Measurements from ENCODE around the gene SLC13A4. TPM values are rescaled to one million over a fixed set of nuclear protein-coding genes. Genes with fewer than 3 reads are reported as not detected.

The SLC13A4 gene
- total and polyA plus RNA-seq, 4 donors: 0.01 to 0.17 (median 0.10) TPM

DNA sequence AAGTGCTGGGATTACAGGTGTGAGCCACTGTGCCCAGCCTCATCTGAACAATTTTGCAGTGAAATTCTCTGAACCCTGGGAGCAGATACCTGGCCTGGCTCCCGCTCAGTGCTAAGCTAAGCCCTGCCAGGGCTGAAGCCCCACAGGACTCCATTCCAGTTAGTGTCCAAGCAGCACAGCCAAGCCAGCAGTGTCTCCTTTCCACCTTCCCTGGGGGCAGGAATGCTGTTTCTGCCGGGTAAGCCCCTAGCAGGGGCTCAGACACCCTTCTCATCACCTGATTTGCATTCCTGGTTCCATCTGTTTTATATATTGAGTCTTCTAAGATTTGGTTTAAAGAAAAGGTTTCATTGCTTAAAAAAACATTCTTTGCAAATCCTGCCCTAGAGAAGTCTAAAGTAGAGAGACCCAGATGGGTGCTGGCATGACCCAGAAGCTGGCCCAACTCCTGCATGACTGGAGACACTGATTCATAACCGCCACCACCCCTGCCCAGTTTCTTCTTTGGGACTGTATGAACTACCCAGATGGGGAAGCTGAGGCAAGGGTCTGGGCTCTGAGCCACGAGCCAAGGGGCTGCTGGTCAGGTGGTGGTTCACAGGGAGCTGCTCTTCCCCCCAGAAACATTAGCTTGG, 14.0 kb downstream of the SLC13A4 start:
- no peak for DNase-seq (ENCODE audit: low spot score)
- Histone ChIP-seq H3K27me3 (ENCODE audit: control insufficient read depth in 4 of 4, insufficient read depth in 4 of 4, low read length in 3 of 4) (no peaks in the 10 kb centered on the region), H3K4me1 (ENCODE audit: control insufficient read depth in 4 of 4, insufficient read depth in 4 of 4, low read length in 3 of 4) (no peaks in the 10 kb centered on the region), H3K4me3 (ENCODE audit: low read depth in 1 of 3, low read length in 3 of 3) (no peak overlapping the region), H3K36me3 (ENCODE audit: control insufficient read depth in 4 of 4, insufficient read depth in 3 of 4, low read depth in 1 of 4, low read length in 3 of 4) (no peaks in the 10 kb centered on the region), H3K27ac (ENCODE audit: low read depth in 1 of 2, low read length in 2 of 2) (no peak overlapping the region), H3K9ac (ENCODE audit: low read depth in 1 of 2, low read length in 2 of 2) (no peak overlapping the region), H3K9me3 (ENCODE audit: control insufficient read depth in 4 of 4, low read length in 3 of 4) (no peaks in the 10 kb centered on the region)
- TF ChIP-seq YY1 (IDR thresholded peaks at IDR 0.05): no peak
- no peak for TF ChIP-seq HNF4G (IDR thresholded peaks at IDR 0.05)
- TF ChIP-seq SP1 (IDR thresholded peaks at IDR 0.05): no peak
- TF ChIP-seq EGR1 (IDR thresholded peaks at IDR 0.05; ENCODE audit: low read depth in 2 of 2): no peak
- TF ChIP-seq FOXA1 (IDR thresholded peaks at IDR 0.05): no peak
- TF ChIP-seq GABPA (IDR thresholded peaks at IDR 0.05 in 1 of 2, conservative IDR thresholded peaks at IDR 0.05 in 1 of 2): no peak
- no peak for TF ChIP-seq NR2F2 (IDR thresholded peaks at IDR 0.05)
- no peak for TF ChIP-seq HNF4A (conservative IDR thresholded peaks at IDR 0.05)
- TF ChIP-seq JUND (IDR thresholded peaks at IDR 0.05): no peak
- TF ChIP-seq, protein P1, sequence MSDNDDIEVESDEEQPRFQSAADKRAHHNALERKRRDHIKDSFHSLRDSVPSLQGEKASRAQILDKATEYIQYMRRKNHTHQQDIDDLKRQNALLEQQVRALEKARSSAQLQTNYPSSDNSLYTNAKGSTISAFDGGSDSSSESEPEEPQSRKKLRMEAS (IDR thresholded peaks at IDR 0.05): no peak
- TF ChIP-seq, protein P2, sequence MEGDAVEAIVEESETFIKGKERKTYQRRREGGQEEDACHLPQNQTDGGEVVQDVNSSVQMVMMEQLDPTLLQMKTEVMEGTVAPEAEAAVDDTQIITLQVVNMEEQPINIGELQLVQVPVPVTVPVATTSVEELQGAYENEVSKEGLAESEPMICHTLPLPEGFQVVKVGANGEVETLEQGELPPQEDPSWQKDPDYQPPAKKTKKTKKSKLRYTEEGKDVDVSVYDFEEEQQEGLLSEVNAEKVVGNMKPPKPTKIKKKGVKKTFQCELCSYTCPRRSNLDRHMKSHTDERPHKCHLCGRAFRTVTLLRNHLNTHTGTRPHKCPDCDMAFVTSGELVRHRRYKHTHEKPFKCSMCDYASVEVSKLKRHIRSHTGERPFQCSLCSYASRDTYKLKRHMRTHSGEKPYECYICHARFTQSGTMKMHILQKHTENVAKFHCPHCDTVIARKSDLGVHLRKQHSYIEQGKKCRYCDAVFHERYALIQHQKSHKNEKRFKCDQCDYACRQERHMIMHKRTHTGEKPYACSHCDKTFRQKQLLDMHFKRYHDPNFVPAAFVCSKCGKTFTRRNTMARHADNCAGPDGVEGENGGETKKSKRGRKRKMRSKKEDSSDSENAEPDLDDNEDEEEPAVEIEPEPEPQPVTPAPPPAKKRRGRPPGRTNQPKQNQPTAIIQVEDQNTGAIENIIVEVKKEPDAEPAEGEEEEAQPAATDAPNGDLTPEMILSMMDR (IDR thresholded peaks at IDR 0.05; ENCODE audit: low read depth, low read length, missing input control): no peak
- TF ChIP-seq TAF1 (conservative IDR thresholded peaks at IDR 0.05): no peak
- no peak for TF ChIP-seq RAD21 (IDR thresholded peaks at IDR 0.05)
- 80% methylated on average over 4 of the region's 4 CpGs for WGBS

DNA sequence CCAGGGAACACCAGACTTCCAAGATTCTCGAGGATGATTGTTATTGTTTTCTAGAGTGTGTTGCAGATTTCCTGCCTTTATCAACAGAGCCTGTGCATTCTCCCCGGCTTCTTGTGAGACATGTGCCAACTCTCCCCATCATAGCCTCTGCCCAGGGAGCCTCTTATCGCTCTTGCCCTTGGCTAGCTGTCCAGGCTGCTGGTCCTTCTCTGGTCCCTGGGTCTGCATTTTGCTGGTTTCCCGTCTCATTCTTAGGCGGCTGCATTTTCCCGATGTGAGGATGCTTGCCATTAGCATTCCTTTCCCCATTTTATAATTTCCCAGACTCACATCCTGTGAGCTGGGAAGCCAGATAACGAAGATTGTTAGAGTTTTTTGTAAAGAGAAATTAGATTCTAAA, 15.2 kb downstream of the SLC13A4 start:
- Histone ChIP-seq H3K36me3 (ENCODE audit: control insufficient read depth in 4 of 4, insufficient read depth in 3 of 4, low read depth in 1 of 4, low read length in 3 of 4) (no peaks in the 10 kb centered on the region), H3K27me3 (ENCODE audit: control insufficient read depth in 4 of 4, insufficient read depth in 4 of 4, low read length in 3 of 4) (no peaks in the 10 kb centered on the region), H3K4me3 (ENCODE audit: low read depth in 1 of 3, low read length in 3 of 3) (no peak overlapping the region), H3K9ac (ENCODE audit: low read depth in 1 of 2, low read length in 2 of 2) (no peak overlapping the region), H3K9me3 (ENCODE audit: control insufficient read depth in 4 of 4, low read length in 3 of 4) (no peaks in the 10 kb centered on the region), H3K4me1 (ENCODE audit: control insufficient read depth in 4 of 4, insufficient read depth in 4 of 4, low read length in 3 of 4) (no peaks in the 10 kb centered on the region), H3K27ac (ENCODE audit: low read depth in 1 of 2, low read length in 2 of 2) (peak overlapping the region in 1 of 2 donors; percentile 22)
- 59% methylated on average over 7 of the region's 7 CpGs for WGBS
- TF ChIP-seq EGR1 (IDR thresholded peaks at IDR 0.05; ENCODE audit: low read depth in 2 of 2): no peak
- TF ChIP-seq, protein P3, sequence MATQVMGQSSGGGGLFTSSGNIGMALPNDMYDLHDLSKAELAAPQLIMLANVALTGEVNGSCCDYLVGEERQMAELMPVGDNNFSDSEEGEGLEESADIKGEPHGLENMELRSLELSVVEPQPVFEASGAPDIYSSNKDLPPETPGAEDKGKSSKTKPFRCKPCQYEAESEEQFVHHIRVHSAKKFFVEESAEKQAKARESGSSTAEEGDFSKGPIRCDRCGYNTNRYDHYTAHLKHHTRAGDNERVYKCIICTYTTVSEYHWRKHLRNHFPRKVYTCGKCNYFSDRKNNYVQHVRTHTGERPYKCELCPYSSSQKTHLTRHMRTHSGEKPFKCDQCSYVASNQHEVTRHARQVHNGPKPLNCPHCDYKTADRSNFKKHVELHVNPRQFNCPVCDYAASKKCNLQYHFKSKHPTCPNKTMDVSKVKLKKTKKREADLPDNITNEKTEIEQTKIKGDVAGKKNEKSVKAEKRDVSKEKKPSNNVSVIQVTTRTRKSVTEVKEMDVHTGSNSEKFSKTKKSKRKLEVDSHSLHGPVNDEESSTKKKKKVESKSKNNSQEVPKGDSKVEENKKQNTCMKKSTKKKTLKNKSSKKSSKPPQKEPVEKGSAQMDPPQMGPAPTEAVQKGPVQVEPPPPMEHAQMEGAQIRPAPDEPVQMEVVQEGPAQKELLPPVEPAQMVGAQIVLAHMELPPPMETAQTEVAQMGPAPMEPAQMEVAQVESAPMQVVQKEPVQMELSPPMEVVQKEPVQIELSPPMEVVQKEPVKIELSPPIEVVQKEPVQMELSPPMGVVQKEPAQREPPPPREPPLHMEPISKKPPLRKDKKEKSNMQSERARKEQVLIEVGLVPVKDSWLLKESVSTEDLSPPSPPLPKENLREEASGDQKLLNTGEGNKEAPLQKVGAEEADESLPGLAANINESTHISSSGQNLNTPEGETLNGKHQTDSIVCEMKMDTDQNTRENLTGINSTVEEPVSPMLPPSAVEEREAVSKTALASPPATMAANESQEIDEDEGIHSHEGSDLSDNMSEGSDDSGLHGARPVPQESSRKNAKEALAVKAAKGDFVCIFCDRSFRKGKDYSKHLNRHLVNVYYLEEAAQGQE (IDR thresholded peaks at IDR 0.05): peak; percentile 34
- DNase-seq (ENCODE audit: low spot score): no peak

Data from liver (tissue), 9 donors.